ENCODE measurements around the gene BNIP3.
A peak's percentile ranks its signal among the peaks of the same experiment; 100 is the strongest.

Gene BNIP3

GRCh38 chr10:131935260-131935659, 46.5 kb downstream of the BNIP3 start:
- Histone ChIP-seq H2AFZ (ENCODE audit: low read depth, low read length) (no peak overlapping the region), H3K27me3 (ENCODE audit: insufficient read depth, low read length, poor library complexity) (no peaks in the 10 kb centered on the region), H3K4me3 (ENCODE audit: low read depth in 1 of 2, low read length in 2 of 2) (no peak overlapping the region), H3K9me3 (ENCODE audit: insufficient read depth, low read length, severe bottlenecking) (no peaks in the 10 kb centered on the region), H3K9ac (ENCODE audit: low read depth, low read length) (no peak overlapping the region), H3K4me2 (ENCODE audit: insufficient read depth, low read length) (no peak overlapping the region), H3K79me2 (ENCODE audit: insufficient read depth, low read length) (peaks cover 76% of the 10 kb centered on the region), H3K36me3 (ENCODE audit: insufficient read depth, low read length) (peaks cover 52% of the 10 kb centered on the region), H3K27ac (ENCODE audit: low read length) (peak overlapping the region; percentile 18), H3K4me1 (ENCODE audit: insufficient read depth, low read length) (peaks cover 9% of the 10 kb centered on the region), H4K20me1 (ENCODE audit: insufficient read depth, low read length) (peaks cover 70% of the 10 kb centered on the region)
- ATAC-seq (ENCODE audit: insufficient read depth, low read depth) (peak; percentile 52; the same call in 2 of the 3 replicates), DNase-seq (no peak)
- no peak for TF ChIP-seq EZH2 (IDR thresholded peaks at IDR 0.05; ENCODE audit: borderline replicate concordance, low read depth, low read length, severe bottlenecking)
- TF ChIP-seq, protein P1, sequence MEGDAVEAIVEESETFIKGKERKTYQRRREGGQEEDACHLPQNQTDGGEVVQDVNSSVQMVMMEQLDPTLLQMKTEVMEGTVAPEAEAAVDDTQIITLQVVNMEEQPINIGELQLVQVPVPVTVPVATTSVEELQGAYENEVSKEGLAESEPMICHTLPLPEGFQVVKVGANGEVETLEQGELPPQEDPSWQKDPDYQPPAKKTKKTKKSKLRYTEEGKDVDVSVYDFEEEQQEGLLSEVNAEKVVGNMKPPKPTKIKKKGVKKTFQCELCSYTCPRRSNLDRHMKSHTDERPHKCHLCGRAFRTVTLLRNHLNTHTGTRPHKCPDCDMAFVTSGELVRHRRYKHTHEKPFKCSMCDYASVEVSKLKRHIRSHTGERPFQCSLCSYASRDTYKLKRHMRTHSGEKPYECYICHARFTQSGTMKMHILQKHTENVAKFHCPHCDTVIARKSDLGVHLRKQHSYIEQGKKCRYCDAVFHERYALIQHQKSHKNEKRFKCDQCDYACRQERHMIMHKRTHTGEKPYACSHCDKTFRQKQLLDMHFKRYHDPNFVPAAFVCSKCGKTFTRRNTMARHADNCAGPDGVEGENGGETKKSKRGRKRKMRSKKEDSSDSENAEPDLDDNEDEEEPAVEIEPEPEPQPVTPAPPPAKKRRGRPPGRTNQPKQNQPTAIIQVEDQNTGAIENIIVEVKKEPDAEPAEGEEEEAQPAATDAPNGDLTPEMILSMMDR (IDR thresholded peaks at IDR 0.05; ENCODE audit: borderline replicate concordance, extremely low read depth, low read length, poor library complexity, severe bottlenecking), result no peak

DNA sequence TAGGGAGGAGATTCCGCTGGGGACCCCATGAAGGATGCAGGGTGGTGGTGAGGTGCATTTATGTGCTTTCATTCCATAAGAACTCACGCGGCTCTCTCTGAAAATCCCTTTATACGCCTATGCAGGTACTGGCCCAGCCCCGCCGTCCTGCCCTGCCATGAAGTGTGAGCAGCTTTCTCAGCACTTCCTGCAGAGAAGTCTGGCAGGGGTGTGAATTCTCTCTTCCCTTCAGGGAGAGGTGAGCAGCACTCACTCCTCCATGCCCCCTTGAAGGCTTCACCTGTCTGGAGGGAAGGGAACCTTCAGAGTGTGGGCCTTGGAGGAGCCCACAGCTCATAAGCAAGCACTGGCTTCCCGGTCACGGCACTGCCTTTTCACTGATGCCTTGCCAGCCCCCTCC, 47.0 kb downstream of the BNIP3 start:
- no peak overlapping the region for H3K4me3 ChIP-seq (ENCODE audit: low read depth in 1 of 2, low read length in 2 of 2)
- TF ChIP-seq, protein P1 (IDR thresholded peaks at IDR 0.05; ENCODE audit: borderline replicate concordance, extremely low read depth, low read length, poor library complexity, severe bottlenecking), result no peak
- no peak for TF ChIP-seq EZH2 (IDR thresholded peaks at IDR 0.05; ENCODE audit: borderline replicate concordance, low read depth, low read length, severe bottlenecking)
- H3K79me2 ChIP-seq (ENCODE audit: insufficient read depth, low read length), result peaks cover 81% of the 10 kb centered on the region
- H3K4me2 ChIP-seq (ENCODE audit: insufficient read depth, low read length), result no peak overlapping the region
- no peak overlapping the region for H3K9ac ChIP-seq (ENCODE audit: low read depth, low read length)
- ATAC-seq (ENCODE audit: insufficient read depth, low read depth), result no peak; the same call in 2 of the 3 replicates
- H3K4me1 ChIP-seq (ENCODE audit: insufficient read depth, low read length), result peaks cover 9% of the 10 kb centered on the region
- DNase-seq, result no peak
- no peaks in the 10 kb centered on the region for H3K27me3 ChIP-seq (ENCODE audit: insufficient read depth, low read length, poor library complexity)
- no peaks in the 10 kb centered on the region for H3K9me3 ChIP-seq (ENCODE audit: insufficient read depth, low read length, severe bottlenecking)
- H2AFZ ChIP-seq (ENCODE audit: low read depth, low read length), result no peak overlapping the region
- peaks cover 52% of the 10 kb centered on the region for H3K36me3 ChIP-seq (ENCODE audit: insufficient read depth, low read length)
- peaks cover 72% of the 10 kb centered on the region for H4K20me1 ChIP-seq (ENCODE audit: insufficient read depth, low read length)
- peak overlapping the region; percentile 18 for H3K27ac ChIP-seq (ENCODE audit: low read length)

- TF ChIP-seq, protein P1 (IDR thresholded peaks at IDR 0.05; ENCODE audit: borderline replicate concordance, extremely low read depth, low read length, poor library complexity, severe bottlenecking), result no peak
- no peak for TF ChIP-seq EZH2 (IDR thresholded peaks at IDR 0.05; ENCODE audit: borderline replicate concordance, low read depth, low read length, severe bottlenecking)
- Histone ChIP-seq H3K36me3 (ENCODE audit: insufficient read depth, low read length) (peaks cover 46% of the 10 kb centered on the region), H3K4me2 (ENCODE audit: insufficient read depth, low read length) (no peak overlapping the region), H3K79me2 (ENCODE audit: insufficient read depth, low read length) (peaks cover 90% of the 10 kb centered on the region), H3K27ac (ENCODE audit: low read length) (no peak overlapping the region), H3K27me3 (ENCODE audit: insufficient read depth, low read length, poor library complexity) (no peaks in the 10 kb centered on the region), H3K4me1 (ENCODE audit: insufficient read depth, low read length) (peaks cover 9% of the 10 kb centered on the region), H3K4me3 (ENCODE audit: low read depth in 1 of 2, low read length in 2 of 2) (no peak overlapping the region), H2AFZ (ENCODE audit: low read depth, low read length) (no peak overlapping the region), H3K9me3 (ENCODE audit: insufficient read depth, low read length, severe bottlenecking) (no peaks in the 10 kb centered on the region), H3K9ac (ENCODE audit: low read depth, low read length) (no peak overlapping the region), H4K20me1 (ENCODE audit: insufficient read depth, low read length) (peaks cover 80% of the 10 kb centered on the region)
- DNase-seq (no peak), ATAC-seq (ENCODE audit: insufficient read depth, low read depth) (no peak)
Observed at GRCh38 chr10:131933696-131934086, 48.0 kb downstream of the BNIP3 start.
